HG03457 (cell line): ENCODE measurements around the gene KIF3C.

Experiments
- ATAC-seq: cut with Tn5 transposase; IDR thresholded peaks from one replicate; pipeline ENCODE4 v1.9.1; 2021; ENCODE audit warnings: moderate number of reproducible peaks; ENCODE audit not compliant: unreplicated experiment

Gene KIF3C

GRCh38 chr2:25881764-25882163, 100.5 kb downstream of the KIF3C start:
- no peak for ATAC-seq

- ATAC-seq = no peak
These were observed 103.1 kb downstream of the KIF3C start for GRCh38 chr2:25879133-25879730.

GRCh38 chr2:25878361-25879132, 103.8 kb downstream of the KIF3C start, which contains the start of gene ASXL2:
TSS of gene ASXL2 (minus strand) at chr2:25878487. CDS start at chr2:25878222, 265 bp downstream.
- ATAC-seq = peak; percentile 83

- ATAC-seq = no peak
These were observed 104.6 kb downstream of the KIF3C start for GRCh38 chr2:25877431-25878360.
